T-helper 17 cell (primary cell): ENCODE data around the gene ZNF503. TPM values are rescaled to one million over a fixed set of nuclear protein-coding genes. Genes with fewer than 3 reads are reported as not detected.
"Not testable (repeated sequence)": the region's sequence is repeated elsewhere in the genome, so short reads cannot be mapped to it uniquely, and the experiment has no call there.

Experiments used
- ATAC-seq: fragments of 150-1000 bp; cut with Tn5 transposase; 2 replicates; pipeline ENCODE4 v1.10.0; 2021; ENCODE audit warnings: mild to moderate bottlenecking, moderate library complexity
- DNase-seq, 3 donors: peaks; one replicate each; pipeline versions ENCODE4 v3.0.0 to v3.0.0-alpha.2; 2020 to 2021
- H3K9me3 ChIP-seq: one replicate; pipeline ENCODE4 v1.7.0; 2013; ENCODE audit warnings: low read length, mild to moderate bottlenecking; ENCODE audit not compliant: control insufficient read depth, poor library complexity, severe bottlenecking
- H3K27ac Mint-ChIP-seq: one replicate; pipeline ENCODE4 v1.8.0; 2022; ENCODE audit warnings: mild to moderate bottlenecking, moderate library complexity, mixed read lengths
- H3K27me3 Mint-ChIP-seq: one replicate; pipeline ENCODE4 v1.8.0; 2022; ENCODE audit warnings: mixed read lengths
- H3K36me3 Mint-ChIP-seq: one replicate; pipeline ENCODE4 v1.8.0; 2022; ENCODE audit warnings: low read depth, mixed read lengths
- H3K4me1 Mint-ChIP-seq: one replicate; pipeline ENCODE4 v1.8.0; 2022; ENCODE audit warnings: mild to moderate bottlenecking, mixed read lengths
- H3K4me3 Mint-ChIP-seq: one replicate; pipeline ENCODE4 v1.8.0; 2022; ENCODE audit warnings: mild to moderate bottlenecking, moderate library complexity, mixed read lengths
- total RNA-seq, 4 donors: library from RNA in 2 of 4; stranded (reverse) in 2 of 4; gene quantifications; one replicate each; pipeline ENCODE4 v1.2.3 and lab custom pipeline; 2022 to 2026

Gene ZNF503
- total RNA-seq, 2 donors from 2014 or later = 0.12 to 0.50 TPM

DNA sequence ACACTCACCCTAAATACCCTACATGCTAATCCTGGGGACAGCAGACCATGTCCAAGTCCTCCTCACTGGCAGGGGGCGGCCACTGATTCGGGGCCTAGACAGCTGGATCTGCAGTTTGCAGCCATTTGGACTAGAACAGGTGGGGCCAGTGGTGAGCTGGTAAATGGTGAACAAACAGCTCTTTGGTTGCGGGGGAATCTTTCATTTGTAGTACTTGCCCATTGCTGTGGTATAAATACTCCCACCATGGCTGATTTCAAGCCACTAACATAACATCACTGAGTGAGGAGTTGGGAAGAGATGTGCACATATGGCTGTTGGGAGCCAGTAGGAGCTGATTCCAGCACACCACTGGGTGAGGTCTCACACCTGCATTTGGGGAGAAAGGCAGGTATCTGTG lies 13.5 kb downstream of the ZNF503 start:
- Mint-ChIP-seq H3K4me3 (no peak overlapping the region), H3K4me1 (no peaks in the 10 kb centered on the region), H3K36me3 (no peaks in the 10 kb centered on the region), H3K27ac (no peak overlapping the region), H3K27me3 (peaks cover 58% of the 10 kb centered on the region)
- DNase-seq = no peak
- H3K9me3 ChIP-seq = no peaks in the 10 kb centered on the region
- ATAC-seq = no peak

DNA sequence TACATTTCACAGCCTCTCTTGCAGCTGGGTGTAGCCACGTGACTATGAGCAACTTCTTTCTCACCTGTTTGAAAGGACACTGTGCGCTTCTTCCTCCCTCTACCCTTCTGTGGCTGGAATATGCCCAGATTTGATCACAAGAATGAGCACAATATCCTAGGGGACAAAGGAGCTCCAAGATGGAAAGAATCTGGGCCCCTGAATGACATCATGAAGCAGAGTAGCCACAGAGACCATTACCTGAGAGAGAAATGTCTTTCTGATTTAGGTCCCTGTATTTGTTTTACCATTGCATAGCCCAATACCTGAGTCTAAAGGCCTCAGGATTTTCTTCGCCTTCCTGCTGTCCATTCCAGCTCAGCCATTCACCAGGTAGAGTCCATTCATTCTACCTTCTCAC lies 15.4 kb downstream of the ZNF503 start:
- DNase-seq = no peak
- H3K27me3 Mint-ChIP-seq = peaks cover 42% of the 10 kb centered on the region
- H3K27ac Mint-ChIP-seq = no peak overlapping the region

DNA sequence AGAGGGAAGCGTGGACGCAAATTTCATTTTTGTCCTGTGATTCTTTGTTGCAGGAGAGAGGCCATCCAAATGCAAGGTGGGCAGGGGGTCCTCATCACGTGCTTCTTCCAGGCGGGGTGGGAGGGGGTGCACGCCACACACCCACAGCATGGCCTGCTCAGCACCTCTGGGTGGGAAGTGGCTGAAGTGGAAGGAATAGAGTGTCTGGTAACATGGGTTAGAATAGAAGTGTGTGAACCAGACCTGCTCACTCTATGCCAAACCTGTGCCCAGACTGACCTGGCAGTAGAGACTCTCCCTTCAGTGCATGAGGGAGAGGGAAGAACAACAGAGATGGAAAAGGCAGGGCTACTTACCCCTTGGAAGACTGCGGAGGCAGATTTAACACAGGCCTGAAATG lies 21.7 kb downstream of the ZNF503 start:
- H3K9me3 ChIP-seq = no peaks in the 10 kb centered on the region
- no peak overlapping the region for H3K4me3 Mint-ChIP-seq
- ATAC-seq (no peak), DNase-seq (no peak)
- H3K27ac Mint-ChIP-seq = no peak overlapping the region
- peaks cover 21% of the 10 kb centered on the region for H3K27me3 Mint-ChIP-seq
- H3K4me1 Mint-ChIP-seq = peaks cover 2% of the 10 kb centered on the region
- H3K36me3 Mint-ChIP-seq = no peaks in the 10 kb centered on the region

More for the DNA sequence above, 15.4 kb downstream of the ZNF503 start:
- Mint-ChIP-seq H3K36me3 (no peaks in the 10 kb centered on the region), H3K4me1 (no peaks in the 10 kb centered on the region), H3K4me3 (no peak overlapping the region)
- H3K9me3 ChIP-seq = no peaks in the 10 kb centered on the region
- ATAC-seq = no peak

DNA sequence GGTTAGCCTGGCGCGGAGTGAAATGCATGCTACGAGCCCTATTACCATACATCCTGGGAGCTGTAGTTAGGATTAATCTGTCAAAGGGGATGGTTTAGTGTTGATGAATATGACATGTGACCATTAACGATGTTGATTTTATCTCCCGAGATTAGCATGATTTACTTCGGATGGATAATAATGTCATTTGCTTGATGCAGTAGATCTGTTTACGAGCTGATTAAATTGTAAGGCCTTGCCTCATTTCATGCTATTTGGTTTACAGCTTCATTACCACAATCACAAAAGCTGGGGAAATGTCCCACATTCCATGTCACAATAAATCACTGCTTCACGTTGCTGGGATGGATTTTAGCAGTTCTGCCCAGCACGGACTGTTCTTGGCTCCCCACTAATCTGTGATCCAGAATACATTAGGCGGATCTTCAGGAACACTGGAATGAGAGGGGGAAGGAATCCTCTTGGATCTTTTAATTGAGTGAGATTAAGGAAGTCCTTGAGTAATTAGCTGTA lies 22.3 kb downstream of the ZNF503 start:
- no peaks in the 10 kb centered on the region for H3K9me3 ChIP-seq
- Mint-ChIP-seq H3K4me1 (peaks cover 5% of the 10 kb centered on the region), H3K36me3 (no peaks in the 10 kb centered on the region), H3K27me3 (peaks cover 20% of the 10 kb centered on the region), H3K27ac (no peak overlapping the region), H3K4me3 (no peak overlapping the region)
- ATAC-seq = no peak
- DNase-seq = no peak

DNA sequence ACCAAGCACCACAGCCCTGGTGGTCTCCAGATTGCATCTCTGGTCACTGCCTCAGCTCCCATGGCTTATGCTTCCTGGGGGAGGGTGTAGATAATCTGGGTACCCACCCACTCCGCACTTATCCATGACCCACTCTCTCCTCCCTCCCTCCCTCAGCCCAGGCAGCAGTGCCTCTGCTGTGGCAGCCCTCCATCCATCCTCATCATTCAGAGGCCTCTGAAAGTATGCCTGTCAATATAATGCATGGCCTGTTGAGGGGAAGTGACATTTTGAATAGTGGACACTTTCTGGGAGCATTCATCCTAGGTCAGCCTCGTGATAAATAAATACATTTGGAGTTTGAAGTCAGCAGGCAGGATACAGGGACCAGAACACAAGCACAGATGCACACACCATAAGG lies 23.2 kb downstream of the ZNF503 start:
- Mint-ChIP-seq H3K27ac (no peak overlapping the region), H3K36me3 (no peaks in the 10 kb centered on the region), H3K4me1 (peaks cover 5% of the 10 kb centered on the region), H3K4me3 (no peak overlapping the region), H3K27me3 (peaks cover 18% of the 10 kb centered on the region)
- ATAC-seq (no peak), DNase-seq (no peak)
- no peaks in the 10 kb centered on the region for H3K9me3 ChIP-seq

DNA sequence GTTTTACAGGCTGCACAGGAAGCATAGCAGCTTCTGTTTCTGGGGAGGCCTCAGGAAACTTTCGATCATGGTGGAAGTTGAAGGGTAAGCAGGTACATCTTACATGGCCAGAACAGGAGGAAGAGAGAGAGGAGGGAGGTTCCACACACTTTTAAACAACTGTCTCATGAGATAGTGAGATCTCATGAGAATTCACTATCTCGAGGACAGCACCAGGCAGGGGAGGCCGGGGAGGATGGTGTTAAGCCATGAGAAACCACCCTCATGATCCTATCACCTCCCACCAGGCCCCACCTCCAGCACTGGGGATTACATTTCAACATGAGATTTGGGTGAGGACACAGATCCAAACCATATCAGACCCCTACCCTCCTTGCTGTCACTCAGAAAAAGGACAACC lies 23.7 kb downstream of the ZNF503 start:
- peaks cover 5% of the 10 kb centered on the region for H3K4me1 Mint-ChIP-seq
- H3K36me3 Mint-ChIP-seq = no peaks in the 10 kb centered on the region
- DNase-seq = no peak
- no peaks in the 10 kb centered on the region for H3K9me3 ChIP-seq
- peaks cover 18% of the 10 kb centered on the region for H3K27me3 Mint-ChIP-seq
- H3K27ac Mint-ChIP-seq = no peak overlapping the region
- H3K4me3 Mint-ChIP-seq = no peak overlapping the region
- ATAC-seq = no peak

DNA sequence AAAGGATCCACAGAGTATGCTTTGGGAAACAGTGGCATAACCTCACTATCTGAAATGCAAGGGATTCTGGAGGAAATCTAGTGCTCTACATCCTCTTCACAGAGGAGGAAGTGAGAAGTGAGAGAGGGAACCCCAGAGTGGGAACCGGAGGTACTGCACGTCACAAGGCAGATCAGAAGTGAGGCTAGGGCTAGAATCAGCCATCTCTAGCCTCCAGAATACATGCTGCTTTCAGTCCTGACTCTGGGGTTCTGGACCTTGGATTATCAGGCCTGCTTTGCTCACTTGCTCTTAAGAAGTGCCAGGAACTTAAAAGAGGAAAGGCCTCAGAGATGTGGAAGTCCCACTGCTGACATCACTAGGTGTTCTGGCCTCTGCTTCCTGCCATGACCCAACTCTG lies 25.7 kb downstream of the ZNF503 start:
- H3K27me3 Mint-ChIP-seq = peaks cover 31% of the 10 kb centered on the region
- no peaks in the 10 kb centered on the region for H3K36me3 Mint-ChIP-seq
- no peak overlapping the region for H3K4me3 Mint-ChIP-seq
- peak; percentile 33 for ATAC-seq
- no peaks in the 10 kb centered on the region for H3K9me3 ChIP-seq
- DNase-seq = no peak
- H3K27ac Mint-ChIP-seq = no peak overlapping the region
- peaks cover 5% of the 10 kb centered on the region for H3K4me1 Mint-ChIP-seq

DNA sequence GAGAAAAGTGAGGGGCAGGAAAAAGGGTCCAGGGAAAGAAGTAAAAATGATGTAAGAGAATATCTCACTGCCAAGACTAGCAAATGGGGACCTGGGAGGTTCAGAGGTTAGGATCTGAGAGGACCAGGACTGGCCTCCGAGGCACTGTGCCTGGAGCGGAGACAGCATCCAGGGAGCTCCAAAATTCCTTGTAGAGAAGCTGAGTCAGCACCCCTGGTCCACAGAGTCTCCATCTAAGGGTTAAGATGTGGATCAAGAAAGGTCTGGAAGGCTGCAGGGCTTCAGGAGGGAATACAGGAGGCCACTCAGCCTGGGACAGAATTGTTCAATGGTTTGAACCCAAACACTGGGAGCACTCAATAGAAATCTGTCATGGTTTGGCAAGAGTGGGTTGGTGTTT lies 30.6 kb downstream of the ZNF503 start:
- Mint-ChIP-seq H3K4me1 (peaks cover 3% of the 10 kb centered on the region), H3K4me3 (no peak overlapping the region), H3K27ac (no peak overlapping the region), H3K36me3 (no peaks in the 10 kb centered on the region), H3K27me3 (peaks cover 41% of the 10 kb centered on the region)
- ATAC-seq = no peak
- DNase-seq = no peak
- no peaks in the 10 kb centered on the region for H3K9me3 ChIP-seq

DNA sequence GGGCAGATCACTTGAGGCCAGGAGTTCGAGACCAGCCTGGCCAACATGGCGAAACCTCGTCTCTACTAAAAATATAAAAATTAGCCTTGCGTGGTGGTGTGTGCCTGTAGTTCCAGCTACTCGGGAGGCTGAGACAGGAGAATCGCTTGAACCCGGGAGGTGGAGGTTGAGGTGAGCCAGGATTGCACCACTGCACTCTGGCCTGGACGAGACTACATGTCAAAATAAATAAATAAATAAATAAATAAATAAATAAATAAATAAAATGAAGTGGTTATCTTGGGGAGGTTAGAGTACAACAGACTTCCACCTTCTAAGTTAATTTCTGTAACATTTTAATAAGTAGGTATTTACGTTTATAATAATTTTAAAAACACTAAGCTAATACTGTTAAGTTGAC lies 31.7 kb downstream of the ZNF503 start:
- ATAC-seq, H3K4me3 Mint-ChIP-seq, DNase-seq, H3K36me3 Mint-ChIP-seq, H3K4me1 Mint-ChIP-seq, H3K27ac Mint-ChIP-seq, H3K9me3 ChIP-seq: not testable (repeated sequence)
- peaks cover 48% of the 10 kb centered on the region for H3K27me3 Mint-ChIP-seq

DNA sequence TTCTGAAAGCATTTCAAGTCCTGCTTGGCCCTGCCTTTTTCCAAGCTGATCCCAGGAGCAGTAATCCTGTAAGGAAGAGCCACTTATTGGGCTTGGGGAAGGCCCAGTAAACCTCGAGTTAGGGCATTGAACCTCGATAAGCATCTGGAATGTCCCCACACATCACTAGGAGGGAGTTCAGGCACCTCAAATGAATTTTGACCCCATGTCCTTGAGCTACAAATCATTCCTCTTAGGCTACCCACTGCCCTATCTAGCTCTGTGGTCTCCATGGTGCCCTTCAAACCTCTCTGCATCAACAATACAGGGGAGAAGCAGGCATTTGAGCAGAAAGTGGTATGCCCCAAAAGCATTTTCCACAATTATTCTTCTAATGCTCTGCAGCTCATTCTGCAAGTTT lies 33.7 kb downstream of the ZNF503 start:
- DNase-seq (no peak), ATAC-seq (no peak)
- Mint-ChIP-seq H3K4me3 (no peak overlapping the region), H3K4me1 (no peaks in the 10 kb centered on the region), H3K36me3 (no peaks in the 10 kb centered on the region), H3K27me3 (peaks cover 54% of the 10 kb centered on the region), H3K27ac (no peak overlapping the region)
- no peaks in the 10 kb centered on the region for H3K9me3 ChIP-seq

DNA sequence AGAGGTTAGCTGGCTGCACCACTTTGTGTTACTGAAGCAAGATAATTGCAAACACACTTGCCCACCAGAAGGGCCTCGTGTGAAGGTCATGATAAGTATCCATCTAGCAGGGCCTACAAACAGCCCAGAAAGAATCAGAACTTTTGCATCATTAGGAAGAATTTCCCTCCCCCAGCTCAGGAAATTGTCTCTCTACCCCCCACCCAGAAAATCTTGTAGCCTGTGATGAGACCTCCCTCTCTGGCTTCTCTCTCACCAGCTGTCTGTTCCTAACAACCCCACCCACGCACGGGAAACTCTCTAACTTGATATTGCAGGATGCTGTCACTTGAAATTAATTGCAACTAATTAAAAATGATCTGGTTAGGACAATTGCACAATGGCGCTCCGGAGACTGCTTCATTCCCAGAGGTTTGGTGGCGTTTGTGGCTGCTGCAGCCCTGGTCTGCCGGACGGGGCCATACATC lies 34.5 kb downstream of the ZNF503 start:
- H3K4me3 Mint-ChIP-seq = no peak overlapping the region
- DNase-seq (no peak), ATAC-seq (no peak)
- H3K9me3 ChIP-seq = no peaks in the 10 kb centered on the region
- H3K27me3 Mint-ChIP-seq = peaks cover 54% of the 10 kb centered on the region
- no peaks in the 10 kb centered on the region for H3K4me1 Mint-ChIP-seq
- H3K36me3 Mint-ChIP-seq = no peaks in the 10 kb centered on the region
- H3K27ac Mint-ChIP-seq = no peak overlapping the region

DNA sequence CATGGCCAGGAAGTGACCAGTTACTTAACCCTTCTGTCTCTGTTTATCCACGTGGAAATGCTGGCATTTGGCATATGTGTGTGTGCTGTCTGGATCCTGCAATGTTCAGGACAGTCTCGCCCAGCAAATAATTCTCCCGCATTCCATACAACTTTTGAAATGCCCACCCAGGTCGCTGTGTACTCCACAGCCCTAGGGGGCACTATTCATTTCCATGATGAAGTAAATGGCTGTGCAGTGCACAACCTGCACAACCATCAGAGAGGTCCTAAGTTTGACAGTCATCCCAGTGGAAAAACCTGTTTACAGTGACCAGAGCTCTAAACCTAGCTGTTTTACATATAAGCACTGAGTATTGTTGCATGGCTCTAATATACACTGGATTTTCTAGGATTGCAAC lies 38.1 kb downstream of the ZNF503 start:
- H3K4me1 Mint-ChIP-seq = no peaks in the 10 kb centered on the region
- no peaks in the 10 kb centered on the region for H3K9me3 ChIP-seq
- ATAC-seq = no peak
- no peak for DNase-seq
- H3K27me3 Mint-ChIP-seq = peaks cover 61% of the 10 kb centered on the region
- H3K27ac Mint-ChIP-seq = no peak overlapping the region
- H3K4me3 Mint-ChIP-seq = no peak overlapping the region
- H3K36me3 Mint-ChIP-seq = no peaks in the 10 kb centered on the region

DNA sequence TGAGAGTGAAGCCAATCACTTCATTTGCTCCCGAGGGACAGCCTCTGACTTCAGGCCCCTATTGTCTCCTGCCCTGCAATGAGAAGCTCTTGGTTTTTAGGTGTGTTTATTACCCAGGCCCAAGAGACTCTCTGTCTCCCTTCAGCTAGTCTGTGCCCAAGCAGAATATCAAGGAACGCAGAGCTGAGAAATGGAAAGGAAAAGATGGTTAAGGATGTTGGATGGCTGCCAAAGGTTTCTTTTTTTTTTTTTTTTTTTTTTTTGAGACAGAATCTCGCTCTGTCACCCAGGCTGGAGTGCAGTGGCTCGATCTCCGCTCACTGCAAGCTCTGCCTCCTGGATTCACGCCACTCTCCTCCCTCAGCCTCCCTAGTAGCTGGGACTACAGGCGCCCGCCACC lies 41.7 kb downstream of the ZNF503 start:
- not testable (repeated sequence) for H3K36me3 Mint-ChIP-seq, ATAC-seq, H3K27ac Mint-ChIP-seq, DNase-seq, H3K4me3 Mint-ChIP-seq, H3K9me3 ChIP-seq, H3K4me1 Mint-ChIP-seq
- H3K27me3 Mint-ChIP-seq = peaks cover 46% of the 10 kb centered on the region

DNA sequence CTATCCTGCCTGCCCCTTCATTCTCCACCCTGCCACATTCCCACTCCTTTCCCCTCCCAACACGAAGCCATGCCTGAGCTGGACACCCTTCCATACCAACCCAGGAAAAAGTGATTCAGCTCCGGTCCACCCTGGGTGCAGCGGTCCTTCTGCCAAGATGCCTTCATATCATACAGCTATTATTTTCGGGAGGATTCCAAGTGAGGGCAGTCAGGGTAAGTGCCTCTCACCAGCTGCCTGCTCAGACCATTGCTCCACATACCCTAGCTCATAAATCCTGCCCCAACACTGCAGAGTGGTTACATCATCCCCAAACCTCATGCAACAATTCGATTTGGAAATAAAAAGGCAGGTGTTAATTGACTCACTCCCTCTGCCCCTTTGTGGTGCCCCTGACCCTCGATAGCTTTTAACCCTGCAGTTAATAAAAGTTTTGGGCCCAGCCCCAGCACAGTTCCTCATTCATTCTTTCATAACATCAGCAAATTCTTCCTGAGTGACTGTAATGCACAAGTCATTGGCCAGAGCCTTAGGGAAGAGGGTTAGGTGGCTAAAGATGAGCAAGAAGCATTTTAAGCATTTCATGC lies 42.6 kb downstream of the ZNF503 start:
- DNase-seq (no peak), ATAC-seq (no peak)
- H3K36me3 Mint-ChIP-seq = peaks cover 2% of the 10 kb centered on the region
- no peaks in the 10 kb centered on the region for H3K4me1 Mint-ChIP-seq
- H3K27me3 Mint-ChIP-seq = peaks cover 39% of the 10 kb centered on the region
- no peaks in the 10 kb centered on the region for H3K9me3 ChIP-seq
- no peak overlapping the region for H3K4me3 Mint-ChIP-seq
- H3K27ac Mint-ChIP-seq = no peak overlapping the region
